Trophoblast cell (in vitro differentiated cells and primary cell): ENCODE measurements around the gene TENM3.

Experiments
- DNase-seq, 2 donors: peaks; one replicate each; pipeline ENCODE4 v3.0.0-alpha.2; 2016
- H2AFZ ChIP-seq: 2 replicates; pipeline ENCODE4 v1.6.1; 2013; ENCODE audit warnings: low read length, moderate library complexity, mild to moderate bottlenecking; ENCODE audit not compliant: insufficient read depth, poor library complexity
- H2AK5ac ChIP-seq: 2 replicates; pipeline ENCODE4 v1.6.1; 2013; ENCODE audit warnings: mild to moderate bottlenecking, low read length
- H2BK120ac ChIP-seq: 2 replicates; pipeline ENCODE4 v1.6.1; 2013; ENCODE audit warnings: low read length, mild to moderate bottlenecking, moderate library complexity; ENCODE audit not compliant: insufficient read depth, poor library complexity
- H2BK12ac ChIP-seq: 2 replicates; pipeline ENCODE4 v1.6.1; 2013; ENCODE audit warnings: mild to moderate bottlenecking, low read length, moderate library complexity
- H2BK5ac ChIP-seq: 2 replicates; pipeline ENCODE4 v1.6.1; 2013; ENCODE audit warnings: low read length, low read depth, moderate library complexity, mild to moderate bottlenecking; ENCODE audit not compliant: poor library complexity
- H3K14ac ChIP-seq: 2 replicates; pipeline ENCODE4 v1.6.1; 2013; ENCODE audit warnings: mild to moderate bottlenecking, low read length
- H3K18ac ChIP-seq: 2 replicates; pipeline ENCODE4 v1.6.1; 2013; ENCODE audit warnings: mild to moderate bottlenecking, low read length
- H3K23ac ChIP-seq: 2 replicates; pipeline ENCODE4 v1.6.1; 2013; ENCODE audit warnings: low read length
- H3K27ac ChIP-seq: 2 replicates; pipeline ENCODE4 v1.5.1; 2013; ENCODE audit warnings: low read depth, mild to moderate bottlenecking, inconsistent platforms, low read length, moderate library complexity
- H3K27me3 ChIP-seq: 2 replicates; pipeline ENCODE4 v1.6.1; 2013; ENCODE audit warnings: inconsistent platforms, mild to moderate bottlenecking, low read length, moderate library complexity; ENCODE audit not compliant: insufficient read depth
- H3K36me3 ChIP-seq, 2 experiments: 1 replicate in 1 of 2; 2 replicates in 1 of 2; pipeline ENCODE4 v1.6.1; 2013; ENCODE audit warnings: low read length in 2 of 2, mild to moderate bottlenecking in 2 of 2, moderate library complexity in 1 of 2; ENCODE audit not compliant: insufficient read depth in 2 of 2, control insufficient read depth in 1 of 2
- H3K4ac ChIP-seq: 2 replicates; pipeline ENCODE4 v1.6.1; 2013; ENCODE audit warnings: low read depth, mild to moderate bottlenecking, low read length, moderate library complexity
- H3K4me1 ChIP-seq, 2 experiments: 1 replicate in 1 of 2; 2 replicates in 1 of 2; pipeline ENCODE4 v1.6.1; 2013; ENCODE audit warnings: low read length in 2 of 2, mild to moderate bottlenecking in 2 of 2, moderate library complexity in 1 of 2; ENCODE audit not compliant: insufficient read depth in 2 of 2, control insufficient read depth in 1 of 2
- H3K4me2 ChIP-seq: 2 replicates; pipeline ENCODE4 v1.6.1; 2013; ENCODE audit warnings: inconsistent platforms, mild to moderate bottlenecking, low read length, moderate library complexity
- H3K4me3 ChIP-seq: 2 replicates; pipeline ENCODE4 v1.5.1; 2013; ENCODE audit warnings: mild to moderate bottlenecking, low read depth, low read length, inconsistent platforms
- H3K79me1 ChIP-seq: one replicate; pipeline ENCODE4 v1.6.1; 2013; ENCODE audit warnings: low read length
- H3K79me2 ChIP-seq: 2 replicates; pipeline ENCODE4 v1.6.1; 2013; ENCODE audit warnings: low read length, mild to moderate bottlenecking; ENCODE audit not compliant: control insufficient read depth, insufficient read depth, poor library complexity
- H3K9ac ChIP-seq: 2 replicates; pipeline ENCODE4 v1.6.1; 2013; ENCODE audit warnings: mild to moderate bottlenecking, low read length
- H3K9me3 ChIP-seq: 2 replicates; pipeline ENCODE4 v1.6.1; 2013; ENCODE audit warnings: low read depth, mild to moderate bottlenecking, control low read depth, inconsistent platforms, low read length; ENCODE audit not compliant: insufficient read depth
- H4K12ac ChIP-seq: 2 replicates; pipeline ENCODE4 v1.6.1; 2013; ENCODE audit warnings: low read depth, mild to moderate bottlenecking, low read length, moderate library complexity
- H4K8ac ChIP-seq: 2 replicates; pipeline ENCODE4 v1.6.1; 2013; ENCODE audit warnings: low read depth, mild to moderate bottlenecking, low read length, moderate library complexity
- H4K91ac ChIP-seq: one replicate; pipeline ENCODE4 v1.6.1; 2013; ENCODE audit warnings: low read depth, mild to moderate bottlenecking, low read length, moderate library complexity
- WGBS: extraction: QIAGEN DNeasy Blood & Tissue Kit; methylation state at CpG from one replicate; pipeline ENCODE4 v1.1.7; 2013; ENCODE audit warnings: missing lambda C conversion rate; ENCODE audit not compliant: insufficient read length, insufficient coverage; ENCODE audit errors: extremely low coverage; 5-methylcytosine and 5-hydroxymethylcytosine counted together

Gene TENM3

GRCh38 chr4:182818926-182819730, 575.9 kb downstream of the TENM3 start:
- Histone ChIP-seq H3K23ac (no peak overlapping the region), H3K4me3 (no peak overlapping the region), H3K4me2 (no peak overlapping the region), H3K4me1 (no peaks in the 10 kb centered on the region), H3K79me2 (no peaks in the 10 kb centered on the region), H3K27me3 (no peaks in the 10 kb centered on the region), H3K14ac (no peak overlapping the region), H4K91ac (no peak overlapping the region), H3K9ac (no peak overlapping the region), H2AFZ (no peak overlapping the region), H3K27ac (no peak overlapping the region), H2BK120ac (no peak overlapping the region), H3K79me1 (no peaks in the 10 kb centered on the region), H2AK5ac (no peak overlapping the region), H4K12ac (no peak overlapping the region), H3K9me3 (no peaks in the 10 kb centered on the region), H2BK12ac (no peak overlapping the region), H3K4ac (no peak overlapping the region), H4K8ac (no peak overlapping the region), H3K18ac (no peak overlapping the region), H3K36me3 (no peaks in the 10 kb centered on the region), H2BK5ac (no peak overlapping the region)
- no peak for DNase-seq
- WGBS: no CpG with 5 or more reads among the region's 22 CpGs

GRCh38 chr4:182819751-182820150, 576.5 kb downstream of the TENM3 start:
- no peak for DNase-seq
- Histone ChIP-seq H3K36me3 (no peaks in the 10 kb centered on the region), H4K12ac (no peak overlapping the region), H3K4me2 (no peak overlapping the region), H3K14ac (no peak overlapping the region), H3K4me3 (no peak overlapping the region), H3K27me3 (no peaks in the 10 kb centered on the region), H3K9ac (no peak overlapping the region), H3K4ac (no peak overlapping the region), H2AFZ (no peak overlapping the region), H2BK12ac (no peak overlapping the region), H4K91ac (no peak overlapping the region), H3K79me2 (no peaks in the 10 kb centered on the region), H3K9me3 (no peaks in the 10 kb centered on the region), H3K23ac (no peak overlapping the region), H3K4me1 (no peaks in the 10 kb centered on the region), H3K79me1 (no peaks in the 10 kb centered on the region), H2BK120ac (no peak overlapping the region), H2AK5ac (no peak overlapping the region), H2BK5ac (no peak overlapping the region), H3K18ac (no peak overlapping the region), H4K8ac (no peak overlapping the region), H3K27ac (no peak overlapping the region)
- WGBS: no CpG with 5 or more reads among the region's 7 CpGs

GRCh38 chr4:182822554-182822953, 579.4 kb downstream of the TENM3 start:
- Histone ChIP-seq H3K27ac (no peak overlapping the region), H3K9ac (no peak overlapping the region), H4K91ac (no peak overlapping the region), H3K4me1 (no peaks in the 10 kb centered on the region), H3K18ac (no peak overlapping the region), H3K14ac (no peak overlapping the region), H3K79me1 (no peaks in the 10 kb centered on the region), H2BK12ac (no peak overlapping the region), H3K4me2 (no peak overlapping the region), H2AFZ (no peak overlapping the region), H2AK5ac (no peak overlapping the region), H3K9me3 (no peaks in the 10 kb centered on the region), H3K4ac (no peak overlapping the region), H3K27me3 (no peaks in the 10 kb centered on the region), H2BK120ac (no peak overlapping the region), H4K12ac (no peak overlapping the region), H4K8ac (no peak overlapping the region), H3K4me3 (no peak overlapping the region), H3K23ac (no peak overlapping the region), H2BK5ac (no peak overlapping the region), H3K36me3 (no peaks in the 10 kb centered on the region), H3K79me2 (no peaks in the 10 kb centered on the region)
- DNase-seq: no peak
- WGBS: no CpG with 5 or more reads among the region's 11 CpGs

GRCh38 chr4:182823576-182823975, 580.4 kb downstream of the TENM3 start:
- Histone ChIP-seq H3K4me3 (no peak overlapping the region), H3K79me1 (no peaks in the 10 kb centered on the region)

More at GRCh38 chr4:182823576-182823975, 580.4 kb downstream of the TENM3 start:
- no CpG with 5 or more reads among the region's 1 CpG for WGBS
- H3K27me3 ChIP-seq: no peaks in the 10 kb centered on the region
- H3K9me3 ChIP-seq: no peaks in the 10 kb centered on the region
- H3K27ac ChIP-seq: no peak overlapping the region
- H3K18ac ChIP-seq: no peak overlapping the region
- no peak overlapping the region for H2AFZ ChIP-seq
- no peak overlapping the region for H3K14ac ChIP-seq
- H2BK120ac ChIP-seq: no peak overlapping the region
- no peak overlapping the region for H3K4me2 ChIP-seq
- no peaks in the 10 kb centered on the region for H3K4me1 ChIP-seq
- H4K91ac ChIP-seq: no peak overlapping the region
- H3K23ac ChIP-seq: no peak overlapping the region
- no peak overlapping the region for H4K12ac ChIP-seq
- no peak overlapping the region for H3K9ac ChIP-seq
- DNase-seq: no peak
- H4K8ac ChIP-seq: no peak overlapping the region
- no peak overlapping the region for H2BK12ac ChIP-seq
- H3K36me3 ChIP-seq: no peaks in the 10 kb centered on the region
- H2AK5ac ChIP-seq: no peak overlapping the region
- no peaks in the 10 kb centered on the region for H3K79me2 ChIP-seq
- no peak overlapping the region for H2BK5ac ChIP-seq
- no peak overlapping the region for H3K4ac ChIP-seq
